Measurements from ENCODE around the gene WIF1.

WIF1 gene

DNA sequence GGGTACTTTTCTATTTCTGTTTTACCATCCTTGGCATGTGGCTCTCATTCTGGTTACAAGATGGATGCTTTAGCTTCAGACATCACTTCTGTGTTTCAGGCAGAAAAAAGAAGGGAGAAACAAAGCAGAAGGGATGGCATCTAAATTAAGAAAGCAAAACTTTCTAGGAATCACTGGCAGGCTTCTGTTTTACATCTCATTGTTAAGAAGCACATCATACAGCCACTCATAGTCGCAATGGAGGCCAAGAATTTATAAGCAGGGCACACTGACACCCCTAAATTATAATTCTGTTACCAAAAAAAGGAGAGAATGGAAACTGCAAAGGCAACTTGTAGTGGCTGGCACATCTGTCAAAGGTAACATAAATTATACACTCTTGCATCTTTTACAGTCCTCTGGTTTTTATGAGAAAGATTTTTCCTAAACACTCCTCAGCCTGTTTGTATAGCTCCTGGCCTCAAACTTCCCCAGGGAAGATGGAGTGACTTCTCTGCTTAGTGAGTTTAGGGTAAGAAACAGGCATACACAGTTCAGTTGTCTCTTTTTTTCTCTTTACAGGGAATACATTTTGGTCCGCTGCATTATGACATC lies 26.3 kb upstream of the WIF1 start:
- Histone ChIP-seq H3K36me3 (ENCODE audit: insufficient read depth, low read length) (no peaks in the 10 kb centered on the region), H3K4me1 (ENCODE audit: insufficient read depth, low read length) (no peaks in the 10 kb centered on the region), H3K9me3 (ENCODE audit: control insufficient read depth, insufficient read depth, low read length) (no peaks in the 10 kb centered on the region), H3K9ac (ENCODE audit: low read depth, low read length) (no peak overlapping the region)

- Histone ChIP-seq H3K4me1 (ENCODE audit: insufficient read depth, low read length) (no peaks in the 10 kb centered on the region), H3K9me3 (ENCODE audit: control insufficient read depth, insufficient read depth, low read length) (0 out of 2 replicates have a peak, but pooled peaks cover 3% of the 10 kb centered on the region), H3K9ac (ENCODE audit: low read depth, low read length) (no peak overlapping the region), H3K36me3 (ENCODE audit: insufficient read depth, low read length) (no peaks in the 10 kb centered on the region)
Measured at GRCh38 chr12:65140738-65141137, 19.6 kb upstream of the WIF1 start.

DNA sequence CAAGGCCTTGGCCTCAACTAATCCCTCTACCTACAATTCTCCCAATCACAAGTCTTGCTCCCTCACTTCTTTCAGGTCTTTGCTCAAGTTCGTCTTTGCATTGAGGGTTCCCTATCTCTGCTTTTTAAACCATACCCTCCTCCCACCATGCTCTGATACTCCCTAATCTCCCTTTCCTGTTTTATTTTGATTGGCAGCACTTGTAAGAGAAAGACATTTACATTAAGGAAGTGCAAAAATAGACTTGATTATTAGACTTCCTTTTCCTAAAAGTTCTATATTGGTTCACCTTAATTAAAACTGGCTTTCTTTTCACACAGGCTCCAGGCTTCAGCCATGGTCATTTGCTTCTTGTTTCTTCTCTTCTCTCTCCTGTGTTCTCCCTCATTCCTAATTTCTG lies 18.3 kb upstream of the WIF1 start:
- Histone ChIP-seq H3K9me3 (ENCODE audit: control insufficient read depth, insufficient read depth, low read length) (0 out of 2 replicates have a peak, but pooled peaks cover 3% of the 10 kb centered on the region), H3K4me1 (ENCODE audit: insufficient read depth, low read length) (no peaks in the 10 kb centered on the region), H3K9ac (ENCODE audit: low read depth, low read length) (no peak overlapping the region), H3K36me3 (ENCODE audit: insufficient read depth, low read length) (no peaks in the 10 kb centered on the region)

DNA sequence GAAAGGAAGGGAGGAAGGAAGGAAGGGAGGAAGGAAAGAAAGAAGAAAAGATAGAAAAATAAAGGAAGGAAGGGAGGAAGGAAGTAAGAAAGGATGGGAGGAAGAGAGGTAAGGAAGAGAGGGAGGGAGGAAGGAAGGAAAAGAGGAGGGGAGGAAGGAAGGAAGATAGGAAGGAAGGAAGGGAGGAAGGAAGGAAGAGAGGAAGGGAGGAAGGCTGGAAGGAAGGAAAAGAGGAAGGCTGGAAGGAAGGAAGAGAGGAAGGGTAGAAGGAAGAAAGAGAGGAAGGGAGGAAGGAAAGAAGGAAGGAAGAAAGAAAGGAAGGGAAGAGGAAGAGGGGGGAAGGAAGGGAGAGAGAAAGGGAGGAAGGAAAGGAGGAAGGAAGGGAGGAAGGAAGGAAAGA lies 12.8 kb upstream of the WIF1 start:
- no peaks in the 10 kb centered on the region for H3K4me1 ChIP-seq (ENCODE audit: insufficient read depth, low read length)
- H3K9me3 ChIP-seq (ENCODE audit: control insufficient read depth, insufficient read depth, low read length) = 0 out of 2 replicates have a peak, but pooled peaks cover 3% of the 10 kb centered on the region
- no peak overlapping the region for H3K9ac ChIP-seq (ENCODE audit: low read depth, low read length)
- H3K36me3 ChIP-seq (ENCODE audit: insufficient read depth, low read length) = no peaks in the 10 kb centered on the region

DNA sequence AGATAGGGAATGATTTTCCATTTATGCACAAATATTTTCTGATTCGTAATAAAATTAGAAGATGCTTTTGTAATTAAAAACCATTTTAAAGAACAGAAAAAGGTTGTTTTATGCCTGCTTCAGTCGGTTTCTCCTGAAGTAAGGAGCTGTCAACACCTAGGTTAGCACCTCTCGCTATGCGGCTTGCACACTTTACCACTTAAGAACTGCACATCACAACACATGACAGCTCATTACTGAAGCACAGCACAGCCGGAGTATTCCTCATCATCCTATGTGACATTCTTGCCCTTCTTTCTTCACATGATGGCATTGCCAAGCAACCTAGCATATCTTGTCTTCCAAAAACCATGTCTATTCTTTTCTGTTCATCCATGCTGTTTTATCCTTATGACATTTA lies 5.4 kb upstream of the WIF1 start:
- Histone ChIP-seq H3K9me3 (ENCODE audit: control insufficient read depth, insufficient read depth, low read length) (no peaks in the 10 kb centered on the region), H3K4me1 (ENCODE audit: insufficient read depth, low read length) (no peaks in the 10 kb centered on the region), H3K36me3 (ENCODE audit: insufficient read depth, low read length) (no peaks in the 10 kb centered on the region), H3K9ac (ENCODE audit: low read depth, low read length) (no peak overlapping the region)

DNA sequence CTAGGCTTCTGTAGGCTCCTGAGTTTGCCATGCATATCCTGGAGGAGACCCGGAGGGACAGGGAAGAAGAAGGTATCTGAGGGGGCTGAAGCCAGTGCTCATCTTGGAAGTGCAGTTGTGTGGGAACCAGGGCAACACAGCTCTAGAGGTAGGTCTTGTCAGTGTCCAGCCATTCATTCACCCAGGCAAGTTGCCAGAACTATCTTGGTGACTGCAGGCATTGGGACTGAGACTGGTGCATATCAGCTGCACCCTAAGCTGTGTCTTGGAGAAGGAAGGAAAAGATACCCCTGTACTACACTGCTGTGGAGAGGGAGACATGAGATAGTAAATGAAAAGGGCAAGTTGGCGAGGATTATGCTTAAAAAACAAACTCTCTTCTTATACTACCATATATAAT lies 4.9 kb upstream of the WIF1 start:
- H3K9ac ChIP-seq (ENCODE audit: low read depth, low read length) = no peak overlapping the region
- no peaks in the 10 kb centered on the region for H3K4me1 ChIP-seq (ENCODE audit: insufficient read depth, low read length)
- H3K9me3 ChIP-seq (ENCODE audit: control insufficient read depth, insufficient read depth, low read length) = no peaks in the 10 kb centered on the region
- no peaks in the 10 kb centered on the region for H3K36me3 ChIP-seq (ENCODE audit: insufficient read depth, low read length)

GRCh38 chr12:65125247-65125646 lies 4.1 kb upstream of the WIF1 start:
- H3K36me3 ChIP-seq (ENCODE audit: insufficient read depth, low read length) = no peaks in the 10 kb centered on the region
- H3K9me3 ChIP-seq (ENCODE audit: control insufficient read depth, insufficient read depth, low read length) = no peaks in the 10 kb centered on the region
- no peak overlapping the region for H3K9ac ChIP-seq (ENCODE audit: low read depth, low read length)
- no peaks in the 10 kb centered on the region for H3K4me1 ChIP-seq (ENCODE audit: insufficient read depth, low read length)

DNA sequence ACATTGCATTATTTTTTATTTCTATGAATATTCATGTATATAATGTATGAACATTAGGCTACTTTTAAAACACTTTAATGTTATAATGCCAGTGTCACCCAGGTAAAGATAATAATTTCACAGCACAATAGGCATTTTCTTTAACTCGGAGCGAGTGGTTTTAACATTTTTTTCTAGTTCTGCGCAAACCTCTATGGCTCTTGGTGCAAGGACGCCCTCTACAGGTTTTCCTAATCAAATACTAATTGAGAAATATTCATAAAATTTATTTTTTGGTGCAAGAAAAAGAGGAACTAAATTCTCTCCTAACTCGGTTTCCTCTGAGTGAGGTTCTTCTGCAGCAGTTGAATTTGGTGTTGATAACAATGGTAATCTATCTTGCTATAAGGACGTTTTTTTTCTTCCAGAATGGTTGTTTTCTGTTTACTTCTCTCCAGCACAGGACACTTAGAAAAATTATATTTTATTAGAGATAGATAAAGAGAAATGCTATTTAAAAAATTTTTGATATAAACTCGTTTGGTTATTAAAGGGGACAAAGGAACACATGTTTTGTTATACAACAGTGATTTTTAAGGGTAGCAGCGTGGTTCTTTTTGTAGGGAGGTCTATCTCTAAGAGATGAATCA lies 2.4 kb upstream of the WIF1 start:
- H3K36me3 ChIP-seq (ENCODE audit: insufficient read depth, low read length) = no peaks in the 10 kb centered on the region
- H3K9ac ChIP-seq (ENCODE audit: low read depth, low read length) = no peak overlapping the region
- no peaks in the 10 kb centered on the region for H3K4me1 ChIP-seq (ENCODE audit: insufficient read depth, low read length)
- no peaks in the 10 kb centered on the region for H3K9me3 ChIP-seq (ENCODE audit: control insufficient read depth, insufficient read depth, low read length)

DNA sequence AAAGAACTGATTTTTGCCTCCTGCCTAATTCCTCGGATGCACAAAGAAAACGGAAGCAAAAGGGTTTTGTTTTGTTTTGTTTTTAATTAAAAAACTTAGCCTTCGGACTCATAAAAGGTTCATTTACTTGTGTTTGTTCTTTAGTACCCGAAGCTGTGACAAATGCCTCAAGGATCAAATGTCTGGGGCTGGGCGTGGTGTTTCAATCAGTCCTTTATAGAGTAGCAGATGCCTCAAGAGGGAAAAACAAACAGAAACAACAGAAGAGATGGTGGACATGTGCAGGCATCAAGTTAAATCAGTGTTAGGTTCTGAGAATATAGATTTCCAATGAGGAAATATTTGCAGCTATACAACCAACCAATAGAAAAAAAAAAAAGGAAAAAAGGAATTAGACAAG lies 1.6 kb upstream of the WIF1 start:
- Histone ChIP-seq H3K9me3 (ENCODE audit: control insufficient read depth, insufficient read depth, low read length) (no peaks in the 10 kb centered on the region), H3K9ac (ENCODE audit: low read depth, low read length) (no peak overlapping the region), H3K4me1 (ENCODE audit: insufficient read depth, low read length) (no peaks in the 10 kb centered on the region), H3K36me3 (ENCODE audit: insufficient read depth, low read length) (no peaks in the 10 kb centered on the region)

GRCh38 chr12:65121956-65122469 lies 908 bp upstream of the WIF1 start:
- Histone ChIP-seq H3K9ac (ENCODE audit: low read depth, low read length) (peak overlapping the region; percentile 58; the same call in 1 of the 2 replicates), H3K9me3 (ENCODE audit: control insufficient read depth, insufficient read depth, low read length) (no peaks in the 10 kb centered on the region), H3K4me1 (ENCODE audit: insufficient read depth, low read length) (no peaks in the 10 kb centered on the region), H3K36me3 (ENCODE audit: insufficient read depth, low read length) (no peaks in the 10 kb centered on the region)

- Histone ChIP-seq H3K9ac (ENCODE audit: low read depth, low read length) (no peak overlapping the region), H3K4me1 (ENCODE audit: insufficient read depth, low read length) (no peaks in the 10 kb centered on the region), H3K36me3 (ENCODE audit: insufficient read depth, low read length) (no peaks in the 10 kb centered on the region), H3K9me3 (ENCODE audit: control insufficient read depth, insufficient read depth, low read length) (no peaks in the 10 kb centered on the region)
Measured at GRCh38 chr12:65119063-65119462, 2.0 kb downstream of the WIF1 start.

GRCh38 chr12:65113621-65114035 lies 7.5 kb downstream of the WIF1 start:
- Histone ChIP-seq H3K9me3 (ENCODE audit: control insufficient read depth, insufficient read depth, low read length) (no peaks in the 10 kb centered on the region), H3K36me3 (ENCODE audit: insufficient read depth, low read length) (no peaks in the 10 kb centered on the region), H3K9ac (ENCODE audit: low read depth, low read length) (no peak overlapping the region), H3K4me1 (ENCODE audit: insufficient read depth, low read length) (no peaks in the 10 kb centered on the region)

DNA sequence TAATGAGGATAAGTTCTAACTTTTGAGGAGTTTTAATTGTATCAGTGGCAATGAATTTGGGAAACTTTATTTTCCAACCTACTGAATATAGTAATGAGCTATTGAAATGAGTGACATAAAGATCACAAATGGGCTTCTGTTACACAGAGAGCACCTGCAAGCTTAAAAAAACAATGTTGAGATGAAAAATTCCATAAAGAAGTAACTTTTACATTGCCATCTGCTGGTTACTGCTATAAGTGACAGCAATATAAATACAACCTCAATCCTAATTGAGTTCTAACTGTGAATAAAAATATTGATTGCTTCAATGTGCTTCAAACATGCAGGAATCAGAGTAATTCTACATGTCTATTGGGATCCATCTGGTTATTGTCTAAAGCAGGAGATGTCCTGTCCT lies 14.2 kb downstream of the WIF1 start:
- H3K9ac ChIP-seq (ENCODE audit: low read depth, low read length) = no peak overlapping the region

DNA sequence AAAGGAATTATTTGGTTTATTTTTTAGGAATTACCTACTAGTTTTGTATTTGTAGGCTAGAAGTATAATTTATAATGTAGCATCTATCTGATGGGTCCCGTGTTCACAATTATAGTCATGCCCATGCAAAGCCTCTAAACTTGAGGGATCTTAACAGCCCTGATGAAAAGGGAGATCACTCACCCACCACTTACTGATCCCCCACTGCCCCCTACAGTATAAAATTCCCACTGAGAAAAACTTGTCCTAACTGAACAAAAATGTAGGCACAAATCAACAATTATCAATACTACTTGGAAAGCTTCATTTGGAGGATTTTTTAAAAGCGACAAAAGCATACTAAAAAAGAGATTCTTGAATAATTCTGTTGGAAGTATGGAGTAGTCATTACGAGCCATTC lies 21.0 kb downstream of the WIF1 start:
- Histone ChIP-seq H3K36me3 (ENCODE audit: insufficient read depth, low read length) (no peaks in the 10 kb centered on the region), H3K4me1 (ENCODE audit: insufficient read depth, low read length) (no peaks in the 10 kb centered on the region; the same call in 1 of the 2 replicates), H3K9ac (ENCODE audit: low read depth, low read length) (no peak overlapping the region), H3K9me3 (ENCODE audit: control insufficient read depth, insufficient read depth, low read length) (no peaks in the 10 kb centered on the region)

More for the DNA sequence above, 14.2 kb downstream of the WIF1 start:
- Histone ChIP-seq H3K4me1 (ENCODE audit: insufficient read depth, low read length) (no peaks in the 10 kb centered on the region), H3K36me3 (ENCODE audit: insufficient read depth, low read length) (no peaks in the 10 kb centered on the region), H3K9me3 (ENCODE audit: control insufficient read depth, insufficient read depth, low read length) (no peaks in the 10 kb centered on the region)

- H3K36me3 ChIP-seq (ENCODE audit: insufficient read depth, low read length) = no peaks in the 10 kb centered on the region
- H3K9me3 ChIP-seq (ENCODE audit: control insufficient read depth, insufficient read depth, low read length) = no peaks in the 10 kb centered on the region
Measured at GRCh38 chr12:65099182-65099581, 21.9 kb downstream of the WIF1 start.

More at GRCh38 chr12:65099182-65099581, 21.9 kb downstream of the WIF1 start:
- H3K4me1 ChIP-seq (ENCODE audit: insufficient read depth, low read length) = no peaks in the 10 kb centered on the region; the same call in 1 of the 2 replicates
- H3K9ac ChIP-seq (ENCODE audit: low read depth, low read length) = no peak overlapping the region

All from ES-I3 (cell line).